ENCODE results near the gene DVL2.

DNA sequence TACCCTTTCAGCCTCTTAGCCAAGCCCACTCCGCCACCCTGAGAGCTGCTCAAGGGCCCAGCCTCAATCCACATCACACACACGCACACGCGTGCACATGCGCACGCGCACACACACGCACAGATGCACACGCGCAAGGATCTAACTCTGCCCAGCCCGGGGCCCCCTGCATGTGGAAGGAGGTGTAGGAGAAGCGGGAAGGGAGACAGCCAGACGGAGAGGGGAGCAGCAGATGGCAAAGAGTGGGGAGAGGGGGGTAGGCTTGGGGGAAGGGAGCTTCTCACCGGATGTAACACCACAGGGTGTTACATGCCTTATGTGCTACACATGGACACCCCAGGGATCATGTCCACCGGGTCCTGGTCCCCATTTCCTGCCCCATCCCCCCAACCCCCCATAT, 30.0 kb downstream of the DVL2 start:
- TF ChIP-seq POLR2A (IDR thresholded peaks at IDR 0.05) (no peak), CTCF (IDR thresholded peaks at IDR 0.05) (no peak)
